ENCODE data around the gene CTDSP2.

GRCh38 chr12:57802607-57803006 lies 43.9 kb downstream of the CTDSP2 start:
- TF ChIP-seq MAX (IDR thresholded peaks at IDR 0.05; ENCODE audit: low read depth) (no peak), PBX3 (IDR thresholded peaks at IDR 0.05) (no peak), TCF12 (IDR thresholded peaks at IDR 0.05) (no peak), USF1 (IDR thresholded peaks at IDR 0.05; ENCODE audit: borderline replicate concordance, low read depth) (no peak), EZH2phosphoT487 (IDR thresholded peaks at IDR 0.05; ENCODE audit: borderline replicate concordance, low read depth) (no peak), YY1 (IDR thresholded peaks at IDR 0.05; ENCODE audit: low read depth) (no peak), SIN3A (IDR thresholded peaks at IDR 0.05; ENCODE audit: borderline replicate concordance, low read depth, low read length) (no peak), REST (IDR thresholded peaks at IDR 0.05; ENCODE audit: low read depth, low read length) (no peak), ZBTB33 (IDR thresholded peaks at IDR 0.05; ENCODE audit: borderline replicate concordance, low read depth) (no peak), RFX5 (IDR thresholded peaks at IDR 0.05; ENCODE audit: low read length) (no peak)
- TF ChIP-seq, protein P1, sequence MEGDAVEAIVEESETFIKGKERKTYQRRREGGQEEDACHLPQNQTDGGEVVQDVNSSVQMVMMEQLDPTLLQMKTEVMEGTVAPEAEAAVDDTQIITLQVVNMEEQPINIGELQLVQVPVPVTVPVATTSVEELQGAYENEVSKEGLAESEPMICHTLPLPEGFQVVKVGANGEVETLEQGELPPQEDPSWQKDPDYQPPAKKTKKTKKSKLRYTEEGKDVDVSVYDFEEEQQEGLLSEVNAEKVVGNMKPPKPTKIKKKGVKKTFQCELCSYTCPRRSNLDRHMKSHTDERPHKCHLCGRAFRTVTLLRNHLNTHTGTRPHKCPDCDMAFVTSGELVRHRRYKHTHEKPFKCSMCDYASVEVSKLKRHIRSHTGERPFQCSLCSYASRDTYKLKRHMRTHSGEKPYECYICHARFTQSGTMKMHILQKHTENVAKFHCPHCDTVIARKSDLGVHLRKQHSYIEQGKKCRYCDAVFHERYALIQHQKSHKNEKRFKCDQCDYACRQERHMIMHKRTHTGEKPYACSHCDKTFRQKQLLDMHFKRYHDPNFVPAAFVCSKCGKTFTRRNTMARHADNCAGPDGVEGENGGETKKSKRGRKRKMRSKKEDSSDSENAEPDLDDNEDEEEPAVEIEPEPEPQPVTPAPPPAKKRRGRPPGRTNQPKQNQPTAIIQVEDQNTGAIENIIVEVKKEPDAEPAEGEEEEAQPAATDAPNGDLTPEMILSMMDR (IDR thresholded peaks at IDR 0.05) = no peak
